Brain microvascular endothelial cell (primary cell): ENCODE results near the gene ADAM12.
A peak's percentile ranks its signal among the peaks of the same experiment; 100 is the strongest.

Experiments
- DNase-seq: peaks from one replicate; pipeline ENCODE4 v3.0.0-alpha.2; 2020
- H3K27ac ChIP-seq: fragments of 250-450 bp; sonication (Bioruptor Pico); 2 replicates; pipeline ENCODE4 v1.5.1; 2020; ENCODE audit warnings: mild to moderate bottlenecking, moderate library complexity
- H3K27me3 ChIP-seq: fragments of 250-450 bp; sonication (Bioruptor Pico); replicated peaks from 2 replicates; pipeline ENCODE4 v1.5.1; 2020; ENCODE audit warnings: mild to moderate bottlenecking
- H3K36me3 ChIP-seq: fragments of 250-450 bp; sonication (Bioruptor Pico); replicated peaks from 2 replicates; pipeline ENCODE4 v1.5.1; 2020; ENCODE audit warnings: mild to moderate bottlenecking
- H3K4me3 ChIP-seq: 2 replicates; pipeline ENCODE4 v1.5.1; 2011; ENCODE audit warnings: low read depth, mild to moderate bottlenecking, control low read depth, low read length, moderate library complexity
- CTCF ChIP-seq: IDR thresholded peaks from 2 replicates; pipeline ENCODE4 v1.5.1; 2011; ENCODE audit warnings: low read depth, mild to moderate bottlenecking, moderate library complexity, low read length, control low read depth, inconsistent platforms; ENCODE audit errors: missing control alignments
- in situ Hi-C: cut with HindIII; loops from 2 replicates; pipeline ENCODE4 v1.10.0; 2017; ENCODE audit warnings: low sequenced_read_pairs, low pct_ligation_motif_present

Gene ADAM12

DNA sequence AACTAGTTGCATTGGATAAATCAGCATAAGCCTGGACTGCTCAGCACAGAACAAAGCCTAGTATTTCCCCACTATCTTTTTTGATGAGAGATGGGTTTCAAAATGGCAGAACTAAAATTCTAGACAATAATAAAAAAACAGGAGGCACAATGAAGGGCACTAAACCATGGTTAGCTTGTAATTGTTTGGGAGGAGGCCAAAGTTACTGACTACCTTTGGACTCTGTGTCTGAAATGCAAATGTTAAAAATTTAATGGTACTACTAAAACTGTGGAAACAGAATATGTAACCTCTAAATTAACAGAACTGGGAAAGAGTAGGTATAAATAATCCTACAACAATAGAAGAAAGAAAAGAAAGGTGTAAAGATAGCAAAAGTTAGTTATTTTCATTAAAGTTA is 13.0 kb downstream of the ADAM12 start:
- Histone ChIP-seq H3K36me3 (no peaks in the 10 kb centered on the region), H3K4me3 (no peak overlapping the region), H3K27me3 (no peaks in the 10 kb centered on the region), H3K27ac (no peak overlapping the region)
- DNase-seq, result no peak
- no peak for TF ChIP-seq CTCF
- in situ Hi-C loops, result no loop called here

- no peak overlapping the region for H3K4me3 ChIP-seq
- H3K27me3 ChIP-seq, result no peaks in the 10 kb centered on the region
- no peak for DNase-seq
- H3K27ac ChIP-seq, result no peak overlapping the region
- no peaks in the 10 kb centered on the region for H3K36me3 ChIP-seq
- TF ChIP-seq CTCF, result no peak
- in situ Hi-C loops, result no loop called here
Observed at GRCh38 chr10:126374435-126374834, 13.8 kb downstream of the ADAM12 start.

- DNase-seq, result peak; percentile 49
- Histone ChIP-seq H3K27me3 (no peaks in the 10 kb centered on the region), H3K27ac (peak overlapping the region; percentile 36), H3K36me3 (no peaks in the 10 kb centered on the region), H3K4me3 (no peak overlapping the region)
- no peak for TF ChIP-seq CTCF
- in situ Hi-C loops, result no loop called here
Observed at GRCh38 chr10:126373972-126374371, 14.3 kb downstream of the ADAM12 start.

DNA sequence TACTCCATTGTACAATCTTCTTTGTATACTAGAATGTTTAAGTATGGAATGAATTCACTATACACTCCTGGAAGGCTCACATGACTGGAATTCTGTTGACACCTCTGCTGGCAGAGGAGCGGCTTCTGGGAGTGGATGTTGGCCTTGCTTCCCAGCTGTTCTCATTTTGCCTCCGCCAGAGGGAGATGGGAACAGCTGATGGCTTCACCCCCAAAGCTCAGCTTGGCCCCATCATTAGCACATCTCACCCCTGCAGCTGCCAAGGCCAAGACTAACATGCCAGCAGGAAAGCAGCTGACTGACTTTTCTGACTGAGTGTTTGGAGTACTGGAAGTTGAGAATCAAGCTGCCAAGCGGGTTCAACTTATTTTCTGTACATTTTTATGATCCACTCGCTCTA is 15.1 kb downstream of the ADAM12 start:
- DNase-seq, result no peak
- in situ Hi-C loops, result no loop called here
- TF ChIP-seq CTCF, result peak; percentile 16
- H3K36me3 ChIP-seq, result no peaks in the 10 kb centered on the region
- H3K27ac ChIP-seq, result no peak overlapping the region
- no peaks in the 10 kb centered on the region for H3K27me3 ChIP-seq
- H3K4me3 ChIP-seq, result no peak overlapping the region

- H3K4me3 ChIP-seq, result no peak overlapping the region
- in situ Hi-C loops, result no loop called here
- TF ChIP-seq CTCF, result no peak
- DNase-seq, result no peak
- H3K27me3 ChIP-seq, result no peaks in the 10 kb centered on the region
- H3K36me3 ChIP-seq, result no peaks in the 10 kb centered on the region
- no peak overlapping the region for H3K27ac ChIP-seq
Observed at GRCh38 chr10:126372396-126372795, 15.9 kb downstream of the ADAM12 start.

GRCh38 chr10:126369125-126369710 is 19.1 kb downstream of the ADAM12 start:
- no peak for TF ChIP-seq CTCF
- in situ Hi-C loops, result no loop called here
- Histone ChIP-seq H3K27ac (no peak overlapping the region), H3K27me3 (no peaks in the 10 kb centered on the region), H3K36me3 (no peaks in the 10 kb centered on the region), H3K4me3 (no peak overlapping the region)
- no peak for DNase-seq
